ENCODE results near the gene PIGS. TPM values are rescaled to one million over a fixed set of nuclear protein-coding genes. Genes with fewer than 3 reads are reported as not detected.

Gene PIGS
- total and polyA plus RNA-seq, 7 donors: 16.7 to 44.9 (median 31.6) TPM

DNA sequence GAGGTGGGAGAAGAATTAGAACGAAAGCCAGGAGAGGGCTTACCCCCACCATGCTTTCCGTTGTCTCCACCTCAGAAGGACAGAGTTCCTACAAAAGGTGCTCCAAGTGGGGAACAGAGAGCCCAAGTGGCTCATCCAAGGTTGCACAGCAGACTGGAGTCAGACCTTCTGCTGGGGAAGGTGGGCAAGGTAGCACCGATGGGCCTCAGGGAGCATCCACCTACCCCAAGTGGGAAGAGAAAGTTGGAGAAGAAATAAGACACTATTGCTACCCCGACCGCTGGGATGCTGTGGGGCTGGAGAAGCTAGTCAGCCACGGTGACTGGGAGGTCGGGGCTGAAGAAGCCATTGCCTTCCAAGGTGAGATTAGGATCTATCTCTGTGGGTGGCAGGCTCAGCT, 40.4 kb downstream of the PIGS start:
- no peak overlapping the region for H3K4me3 ChIP-seq
- WGBS, 3 donors: 57 to 67% (median 59%) methylated on average over 7 of the region's 7 CpGs
- ATAC-seq (no peak), DNase-seq (no peak)
- H3K4me1 ChIP-seq: no peaks in the 10 kb centered on the region
- no peak for TF ChIP-seq CTCF (IDR thresholded peaks at IDR 0.05)
- no peak overlapping the region for H3K27ac ChIP-seq
- H3K36me3 ChIP-seq (ENCODE audit: insufficient read depth in 1 of 2, low read depth in 1 of 2): no peaks in the 10 kb centered on the region
- intact Hi-C loops (cut with DNase I): no loop called here
- H3K9me3 ChIP-seq: no peaks in the 10 kb centered on the region
- peaks cover 0 to 12% (median 3%) of the 10 kb centered on the region in 3 donors for H3K27me3 ChIP-seq (ENCODE audit: insufficient read depth in 3 of 3, low read length in 2 of 3)

DNA sequence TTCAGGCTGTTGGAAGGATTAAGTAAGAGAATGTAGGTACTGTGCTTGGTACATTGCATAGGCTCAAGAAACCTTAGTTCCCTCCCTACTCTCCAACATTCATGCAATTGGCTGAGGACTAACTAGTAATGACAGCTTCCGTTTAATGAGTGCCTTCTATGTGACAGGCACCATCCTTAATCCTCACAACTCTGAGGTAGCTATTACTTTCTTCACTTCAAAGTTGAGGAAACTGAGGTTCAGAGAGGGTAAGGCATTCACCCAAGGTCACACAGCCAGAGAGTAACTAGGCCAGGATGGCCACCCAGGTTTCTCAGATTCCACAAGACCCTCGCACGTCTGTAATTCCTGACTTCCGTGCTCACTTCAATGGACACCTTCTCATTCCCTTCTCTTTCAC, 41.1 kb downstream of the PIGS start:
- Histone ChIP-seq H3K27me3 (ENCODE audit: insufficient read depth in 3 of 3, low read length in 2 of 3) (peaks cover 0 to 12% (median 3%) of the 10 kb centered on the region in 3 donors), H3K4me1 (no peaks in the 10 kb centered on the region), H3K27ac (no peak overlapping the region), H3K9me3 (no peaks in the 10 kb centered on the region), H3K36me3 (ENCODE audit: insufficient read depth in 1 of 2, low read depth in 1 of 2) (no peaks in the 10 kb centered on the region), H3K4me3 (no peak overlapping the region)
- 62 to 74% (median 72%) methylated on average over 4 of the region's 4 CpGs for WGBS, 3 donors
- ATAC-seq (no peak), DNase-seq (no peak)
- intact Hi-C loops (cut with DNase I): no loop called here
- no peak for TF ChIP-seq CTCF (IDR thresholded peaks at IDR 0.05)

- no peak for TF ChIP-seq CTCF (IDR thresholded peaks at IDR 0.05)
- DNase-seq (no peak), ATAC-seq (no peak)
- H3K9me3 ChIP-seq: no peaks in the 10 kb centered on the region
- H3K27ac ChIP-seq: no peak overlapping the region
- H3K27me3 ChIP-seq (ENCODE audit: insufficient read depth in 3 of 3, low read length in 2 of 3): peaks cover 0 to 12% (median 3%) of the 10 kb centered on the region in 3 donors
- H3K4me1 ChIP-seq: no peaks in the 10 kb centered on the region
- 90 to 93% (median 91%) methylated on average over 3 of the region's 3 CpGs for WGBS, 3 donors
- intact Hi-C loops (cut with DNase I): no loop called here
- no peaks in the 10 kb centered on the region for H3K36me3 ChIP-seq (ENCODE audit: insufficient read depth in 1 of 2, low read depth in 1 of 2)
- H3K4me3 ChIP-seq: no peak overlapping the region
These were observed 42.3 kb downstream of the PIGS start for GRCh38 chr17:28529013-28529400.

GRCh38 chr17:28528327-28529012, 42.9 kb downstream of the PIGS start:
- Histone ChIP-seq H3K4me1 (no peaks in the 10 kb centered on the region), H3K27ac (no peak overlapping the region), H3K9me3 (no peaks in the 10 kb centered on the region), H3K36me3 (ENCODE audit: insufficient read depth in 1 of 2, low read depth in 1 of 2) (no peaks in the 10 kb centered on the region), H3K27me3 (ENCODE audit: insufficient read depth in 3 of 3, low read length in 2 of 3) (peaks cover 0 to 12% (median 3%) of the 10 kb centered on the region in 3 donors), H3K4me3 (no peak overlapping the region)
- 71 to 76% (median 72%) methylated on average over 9 of the region's 9 CpGs for WGBS, 3 donors
- TF ChIP-seq CTCF (IDR thresholded peaks at IDR 0.05): no peak
- intact Hi-C loops (cut with DNase I): no loop called here
- no peak for ATAC-seq
- no peak for DNase-seq

- 74 to 88% (median 85%) methylated on average over 2 of the region's 2 CpGs for WGBS, 3 donors
- no peak for TF ChIP-seq CTCF (IDR thresholded peaks at IDR 0.05)
- H3K4me3 ChIP-seq: no peak overlapping the region
- intact Hi-C loops (cut with DNase I): no loop called here
- no peaks in the 10 kb centered on the region for H3K9me3 ChIP-seq
- DNase-seq: no peak
- peaks cover 0 to 12% (median 3%) of the 10 kb centered on the region in 3 donors for H3K27me3 ChIP-seq (ENCODE audit: insufficient read depth in 3 of 3, low read length in 2 of 3)
- ATAC-seq: no peak
- no peak overlapping the region for H3K27ac ChIP-seq
- H3K36me3 ChIP-seq (ENCODE audit: insufficient read depth in 1 of 2, low read depth in 1 of 2): no peaks in the 10 kb centered on the region
- H3K4me1 ChIP-seq: no peaks in the 10 kb centered on the region
These were observed 43.5 kb downstream of the PIGS start for GRCh38 chr17:28527859-28528258.

All from psoas muscle (tissue), 8 donors.